ENCODE measurements around the gene COX7A2.

The COX7A2 gene

GRCh38 chr6:75204217-75204958 is 39.2 kb downstream of the COX7A2 start:
- in situ Hi-C loops (cut with MboI; ENCODE audit: low pct_unique_long_range_greater_than_20kb, low sequenced_read_pairs, unreplicated experiment) = loop anchor here (25.0 kb wide), 2 partner anchors 792 to 1117 kb away; no protein-coding TSS in a partner anchor
- DNase-seq (ENCODE audit: low spot score) = peak; percentile 73
- TF ChIP-seq, protein P1, sequence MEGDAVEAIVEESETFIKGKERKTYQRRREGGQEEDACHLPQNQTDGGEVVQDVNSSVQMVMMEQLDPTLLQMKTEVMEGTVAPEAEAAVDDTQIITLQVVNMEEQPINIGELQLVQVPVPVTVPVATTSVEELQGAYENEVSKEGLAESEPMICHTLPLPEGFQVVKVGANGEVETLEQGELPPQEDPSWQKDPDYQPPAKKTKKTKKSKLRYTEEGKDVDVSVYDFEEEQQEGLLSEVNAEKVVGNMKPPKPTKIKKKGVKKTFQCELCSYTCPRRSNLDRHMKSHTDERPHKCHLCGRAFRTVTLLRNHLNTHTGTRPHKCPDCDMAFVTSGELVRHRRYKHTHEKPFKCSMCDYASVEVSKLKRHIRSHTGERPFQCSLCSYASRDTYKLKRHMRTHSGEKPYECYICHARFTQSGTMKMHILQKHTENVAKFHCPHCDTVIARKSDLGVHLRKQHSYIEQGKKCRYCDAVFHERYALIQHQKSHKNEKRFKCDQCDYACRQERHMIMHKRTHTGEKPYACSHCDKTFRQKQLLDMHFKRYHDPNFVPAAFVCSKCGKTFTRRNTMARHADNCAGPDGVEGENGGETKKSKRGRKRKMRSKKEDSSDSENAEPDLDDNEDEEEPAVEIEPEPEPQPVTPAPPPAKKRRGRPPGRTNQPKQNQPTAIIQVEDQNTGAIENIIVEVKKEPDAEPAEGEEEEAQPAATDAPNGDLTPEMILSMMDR (IDR thresholded peaks at IDR 0.05; ENCODE audit: extremely low read depth, insufficient read depth, missing control alignments) = peak; percentile 70

DNA sequence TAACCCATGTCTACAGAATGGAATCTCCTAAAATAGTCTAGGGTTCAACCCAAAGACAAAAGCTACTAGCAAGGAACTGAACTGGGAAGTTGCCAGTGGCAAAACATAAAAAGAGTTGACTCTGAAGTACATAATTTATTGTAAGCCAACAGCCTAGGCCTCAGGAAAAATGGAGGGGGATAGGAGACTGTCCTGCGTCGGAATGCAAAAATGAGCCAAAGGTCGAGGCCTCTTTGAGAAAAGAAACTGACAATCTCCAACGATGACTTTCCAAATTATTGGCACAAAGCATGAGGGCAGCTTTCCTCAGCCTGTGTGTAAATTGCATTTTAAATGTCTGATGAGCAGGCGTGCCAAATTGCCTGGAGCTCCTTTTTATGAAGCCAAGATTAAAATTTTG is 39.9 kb downstream of the COX7A2 start:
- TF ChIP-seq, protein P1 (IDR thresholded peaks at IDR 0.05; ENCODE audit: extremely low read depth, insufficient read depth, missing control alignments) = no peak
- no peak for DNase-seq (ENCODE audit: low spot score)
- in situ Hi-C loops (cut with MboI; ENCODE audit: low pct_unique_long_range_greater_than_20kb, low sequenced_read_pairs, unreplicated experiment) = loop anchor here (25.0 kb wide), 2 partner anchors 791 to 1116 kb away; no protein-coding TSS in a partner anchor

DNA sequence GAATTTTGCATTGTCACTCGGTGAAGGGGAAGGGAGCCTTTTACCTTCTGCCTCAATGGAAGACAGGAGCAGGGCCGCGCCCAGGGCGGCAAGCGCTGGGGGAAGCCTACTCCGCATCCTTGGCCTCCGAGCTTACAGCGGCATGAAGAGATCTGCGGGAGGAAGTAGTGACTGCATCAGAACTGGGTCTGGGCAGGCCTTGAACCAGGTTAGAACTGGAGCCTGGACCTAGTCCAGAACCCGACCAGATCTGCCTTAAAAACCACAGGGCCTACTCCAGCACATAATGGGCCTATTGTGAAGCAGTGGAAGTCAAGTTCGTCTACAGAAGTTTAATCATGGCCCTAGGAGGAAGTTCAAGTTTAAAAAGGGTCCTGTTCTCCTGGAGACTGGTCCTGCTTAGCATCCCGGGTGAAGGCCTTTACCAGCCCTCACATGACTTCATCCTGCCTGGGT is 40.9 kb downstream of the COX7A2 start:
- DNase-seq (ENCODE audit: low spot score) = peak; percentile 23
- in situ Hi-C loops (cut with MboI; ENCODE audit: low pct_unique_long_range_greater_than_20kb, low sequenced_read_pairs, unreplicated experiment) = loop anchor here (25.0 kb wide), 2 partner anchors 790 to 1115 kb away; no protein-coding TSS in a partner anchor
- TF ChIP-seq, protein P1 (IDR thresholded peaks at IDR 0.05; ENCODE audit: extremely low read depth, insufficient read depth, missing control alignments) = no peak

- TF ChIP-seq, protein P1 (IDR thresholded peaks at IDR 0.05; ENCODE audit: extremely low read depth, insufficient read depth, missing control alignments) = no peak
- in situ Hi-C loops (cut with MboI; ENCODE audit: low pct_unique_long_range_greater_than_20kb, low sequenced_read_pairs, unreplicated experiment) = loop anchor here (25.0 kb wide), 2 partner anchors 790 to 1115 kb away; no protein-coding TSS in a partner anchor
- peak; percentile 26 for DNase-seq (ENCODE audit: low spot score)
These were observed 41.5 kb downstream of the COX7A2 start for GRCh38 chr6:75201901-75202672.

- no peak for DNase-seq (ENCODE audit: low spot score)
- in situ Hi-C loops (cut with MboI; ENCODE audit: low pct_unique_long_range_greater_than_20kb, low sequenced_read_pairs, unreplicated experiment) = loop anchor here (25.0 kb wide), 2 partner anchors 789 to 1114 kb away; no protein-coding TSS in a partner anchor
These were observed 42.6 kb downstream of the COX7A2 start for GRCh38 chr6:75201021-75201420.

GRCh38 chr6:75199889-75200288 is 43.7 kb downstream of the COX7A2 start:
- no peak for DNase-seq (ENCODE audit: low spot score)
- TF ChIP-seq, protein P1 (IDR thresholded peaks at IDR 0.05; ENCODE audit: extremely low read depth, insufficient read depth, missing control alignments) = no peak
- in situ Hi-C loops (cut with MboI; ENCODE audit: low pct_unique_long_range_greater_than_20kb, low sequenced_read_pairs, unreplicated experiment) = loop anchor here (25.0 kb wide), 2 partner anchors 788 to 1113 kb away; no protein-coding TSS in a partner anchor

More at GRCh38 chr6:75201021-75201420, 42.6 kb downstream of the COX7A2 start:
- TF ChIP-seq, protein P1 (IDR thresholded peaks at IDR 0.05; ENCODE audit: extremely low read depth, insufficient read depth, missing control alignments) = no peak
